CD4-positive, alpha-beta T cell treated with Interferon alpha-2 for 1 hour (primary cell): ENCODE measurements around the gene SPIRE1.
"Not testable (repeated sequence)": the region's sequence is repeated elsewhere in the genome, so short reads cannot be mapped to it uniquely, and the experiment has no call there.

ENCODE experiments used
- DNase-seq, 2 donors: peaks; one replicate each; pipeline ENCODE4 v3.0.0-alpha.2; 2020 to 2022

SPIRE1 gene

GRCh38 chr18:12645751-12646203 is 12.1 kb downstream of the SPIRE1 start:
- DNase-seq: no peak

DNA sequence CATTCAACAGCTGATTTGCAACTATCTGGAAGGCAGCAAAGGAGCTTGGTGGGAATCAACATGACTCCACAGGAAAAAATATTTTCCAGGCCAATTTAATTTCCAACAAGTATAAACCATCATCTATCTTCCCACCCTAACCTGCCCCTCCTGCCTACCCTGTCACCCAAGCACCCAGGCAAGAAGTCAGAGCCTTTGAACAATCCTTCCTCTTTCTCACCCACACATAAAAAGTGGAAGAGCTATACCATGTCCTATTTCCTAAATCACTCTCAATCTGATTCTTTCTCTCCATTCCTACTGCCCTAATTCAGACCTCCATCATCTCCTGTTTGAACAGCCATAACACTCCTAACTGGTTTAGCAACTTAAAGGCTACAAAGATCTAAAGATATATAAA is 12.7 kb downstream of the SPIRE1 start:
- no peak for DNase-seq

- not testable (repeated sequence) for DNase-seq
Observed at GRCh38 chr18:12643756-12644155, 14.2 kb downstream of the SPIRE1 start.

DNA sequence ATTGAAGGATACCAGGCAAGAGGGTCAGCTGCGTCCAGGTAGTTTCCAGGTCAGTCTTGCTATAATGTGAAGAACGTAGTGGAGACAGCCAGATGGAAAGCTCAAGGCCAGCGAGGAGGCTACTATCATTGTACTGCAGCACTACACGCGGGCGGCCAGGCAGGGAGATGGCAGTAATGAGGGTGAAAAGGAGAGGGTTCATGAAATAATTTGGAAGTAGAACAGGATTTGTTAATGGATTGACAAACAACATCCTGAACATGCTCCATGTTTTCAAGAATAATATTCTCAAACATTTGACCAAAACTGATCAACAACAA is 17.1 kb downstream of the SPIRE1 start:
- no peak for DNase-seq

- no peak for DNase-seq
Observed at GRCh38 chr18:12639990-12640880, 17.7 kb downstream of the SPIRE1 start.

GRCh38 chr18:12638644-12639124 is 19.2 kb downstream of the SPIRE1 start:
- DNase-seq: no peak

DNA sequence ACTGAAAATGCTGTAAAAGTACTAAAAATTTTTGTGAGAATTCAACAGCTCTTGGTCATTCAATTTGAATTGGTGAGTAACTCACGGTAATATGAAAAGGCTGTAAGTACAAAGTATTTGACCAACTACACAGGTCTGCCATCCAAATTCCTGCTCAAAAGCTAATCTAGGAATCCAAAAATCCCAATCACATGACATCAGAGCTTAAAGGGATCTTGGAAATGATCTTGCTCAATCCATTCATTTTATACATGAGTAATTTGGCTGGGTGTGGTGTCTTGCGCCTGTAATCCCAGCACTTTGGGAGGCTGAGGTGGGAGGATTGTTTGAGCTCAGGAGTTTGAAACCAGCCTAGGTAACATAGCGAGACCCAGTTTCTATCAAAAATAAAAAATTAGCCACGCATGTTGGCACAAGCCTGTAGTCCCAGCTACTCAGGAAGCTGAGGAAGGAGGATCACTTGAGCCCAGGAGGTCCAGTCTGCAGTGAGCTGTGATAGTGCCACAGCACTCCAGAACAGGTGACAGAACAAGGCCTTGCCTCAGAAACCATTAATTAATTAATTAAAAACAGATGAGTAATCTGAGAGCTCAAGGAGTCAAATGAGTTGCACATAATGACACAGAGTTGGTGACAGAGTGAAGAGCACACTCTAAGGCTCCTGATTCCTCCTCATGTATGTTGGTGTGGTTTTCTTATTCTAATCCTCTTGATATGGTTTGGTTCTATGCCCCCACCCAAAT is 19.8 kb downstream of the SPIRE1 start:
- DNase-seq: no peak

DNA sequence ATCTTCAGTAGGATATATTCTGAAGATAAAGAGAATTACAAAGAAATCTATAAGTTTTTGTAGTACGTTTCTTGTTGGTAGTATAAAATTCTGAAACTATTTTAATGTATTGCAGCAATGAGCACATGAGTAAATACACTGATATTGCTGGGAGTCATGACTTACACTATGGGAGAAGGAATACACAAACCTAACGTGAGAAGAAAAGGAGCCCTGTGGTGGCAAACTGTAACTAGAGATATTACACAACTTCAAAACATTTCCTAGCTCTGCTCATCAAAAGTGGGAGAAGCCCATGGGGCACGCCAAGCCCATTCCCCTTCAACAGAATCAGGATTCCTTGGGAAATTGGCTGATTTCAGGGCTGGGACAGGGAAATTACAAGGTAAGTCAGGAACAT is 20.5 kb downstream of the SPIRE1 start:
- DNase-seq: no peak

GRCh38 chr18:12631831-12632477 is 26.0 kb downstream of the SPIRE1 start:
- no peak for DNase-seq

GRCh38 chr18:12630136-12630535 is 27.8 kb downstream of the SPIRE1 start:
- DNase-seq: no peak

DNA sequence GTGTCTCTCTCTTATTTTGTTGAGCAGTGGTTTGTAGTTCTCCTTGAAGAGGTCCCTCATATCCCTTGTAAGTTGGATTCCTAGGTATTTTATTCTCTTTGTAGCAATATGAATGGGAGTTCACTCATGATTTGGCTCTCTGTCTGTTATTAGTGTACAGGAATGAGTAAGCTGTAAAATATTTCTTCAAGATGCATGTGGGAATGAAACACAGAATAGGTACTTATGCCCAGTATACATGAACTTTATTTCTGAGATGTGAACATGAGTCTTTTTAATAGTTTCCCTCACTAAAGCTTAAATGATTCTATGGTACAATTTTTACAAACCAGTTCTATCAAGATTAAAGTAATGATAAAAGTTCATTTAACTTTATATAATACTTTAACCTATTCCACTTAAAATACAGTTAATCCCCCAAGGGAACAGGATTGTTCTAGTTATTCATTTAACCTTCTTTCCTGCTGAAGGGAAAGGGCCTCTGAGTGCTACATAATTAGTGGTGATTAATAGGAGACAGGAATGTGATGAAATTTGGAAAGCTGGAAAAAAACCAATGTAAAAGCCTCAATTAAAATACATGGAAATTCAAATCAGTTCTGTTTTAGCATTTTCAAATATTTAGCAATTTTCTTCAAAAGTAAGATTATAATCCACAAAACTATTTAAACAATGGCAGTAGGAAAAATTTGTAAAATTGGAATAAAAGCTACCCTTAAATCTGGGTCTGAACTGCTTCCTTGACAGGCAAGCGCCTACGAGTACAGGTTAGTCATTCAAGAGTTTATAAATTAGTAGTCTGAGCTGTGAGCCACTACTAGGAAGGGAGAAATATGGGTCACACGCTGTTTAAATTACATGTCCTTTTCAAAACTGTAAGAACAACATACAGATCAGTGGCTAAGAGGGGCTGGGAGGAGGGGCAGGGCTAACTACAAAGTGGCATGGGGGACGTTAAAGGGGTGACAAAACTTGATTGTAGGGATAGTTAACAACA is 28.9 kb downstream of the SPIRE1 start:
- DNase-seq: no peak

GRCh38 chr18:12627199-12627598 is 30.7 kb downstream of the SPIRE1 start:
- DNase-seq: not testable (repeated sequence)

DNA sequence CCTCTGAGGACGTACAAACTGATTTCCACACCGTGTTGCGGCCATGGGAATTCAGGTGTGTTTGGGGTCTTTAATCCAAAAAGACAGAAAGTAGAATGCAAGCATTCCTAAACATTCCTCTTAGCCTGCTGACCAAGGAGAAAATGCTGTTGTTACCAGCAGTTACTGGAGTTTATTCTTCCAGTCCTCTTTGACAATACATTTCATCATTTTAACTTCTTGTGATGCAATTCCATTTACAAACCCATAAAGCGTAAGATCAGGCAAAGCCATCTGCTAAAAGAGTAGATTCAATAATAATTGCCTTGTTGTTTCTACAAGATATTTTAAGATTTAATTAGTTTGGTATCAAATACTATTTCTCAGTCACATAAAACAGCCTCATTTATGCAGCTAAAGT is 32.7 kb downstream of the SPIRE1 start:
- no peak for DNase-seq

DNA sequence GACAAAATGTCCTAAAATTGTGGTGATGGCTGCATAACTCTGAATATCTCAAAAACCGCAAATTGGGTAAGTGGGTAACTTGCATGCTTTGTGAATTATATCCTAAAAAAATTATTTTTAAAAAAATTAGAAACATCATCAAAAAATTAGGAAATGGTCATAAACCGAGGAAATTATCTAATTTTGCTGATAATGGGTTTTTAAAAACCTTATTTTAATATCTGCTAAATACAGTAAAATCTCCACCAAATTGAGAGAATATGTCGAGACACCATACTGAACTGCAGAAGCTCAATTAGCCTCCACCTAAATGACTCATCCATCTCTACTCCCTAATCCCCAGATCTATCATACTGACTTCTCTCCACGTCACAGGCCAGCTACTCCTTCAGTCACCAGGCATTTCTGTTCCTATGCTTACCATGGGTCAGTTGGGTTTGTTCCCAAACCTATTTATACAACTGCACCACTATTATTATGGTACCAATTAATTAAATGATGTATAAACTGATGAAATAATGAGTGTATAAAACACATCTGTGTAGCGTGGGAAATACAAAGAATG is 36.1 kb downstream of the SPIRE1 start:
- no peak for DNase-seq

DNA sequence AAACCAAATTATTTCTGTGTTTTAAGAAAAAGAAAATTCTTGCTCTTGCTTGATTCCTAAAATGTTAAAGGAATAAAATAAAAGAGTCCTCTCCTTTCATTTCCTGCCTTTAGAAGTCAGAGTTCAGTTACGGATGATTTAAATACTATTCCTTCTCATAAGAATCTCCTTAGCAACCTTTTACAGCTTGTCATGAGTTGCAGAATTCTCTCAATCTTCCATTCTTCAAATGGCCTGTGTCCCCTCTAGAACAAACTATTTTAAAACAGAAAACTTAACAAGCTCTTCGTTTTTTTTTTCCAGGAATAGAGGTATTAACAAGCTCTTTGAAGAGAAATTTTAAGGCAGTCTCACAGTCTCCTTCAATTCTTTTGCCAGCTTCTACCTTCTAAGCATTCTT is 42.2 kb downstream of the SPIRE1 start:
- DNase-seq: no peak

- no peak for DNase-seq
Observed at GRCh38 chr18:12608301-12608700, 49.6 kb downstream of the SPIRE1 start.

GRCh38 chr18:12606592-12607315 is 51.2 kb downstream of the SPIRE1 start:
- no peak for DNase-seq

- no peak for DNase-seq
Observed at GRCh38 chr18:12604445-12605007, 53.4 kb downstream of the SPIRE1 start.

DNA sequence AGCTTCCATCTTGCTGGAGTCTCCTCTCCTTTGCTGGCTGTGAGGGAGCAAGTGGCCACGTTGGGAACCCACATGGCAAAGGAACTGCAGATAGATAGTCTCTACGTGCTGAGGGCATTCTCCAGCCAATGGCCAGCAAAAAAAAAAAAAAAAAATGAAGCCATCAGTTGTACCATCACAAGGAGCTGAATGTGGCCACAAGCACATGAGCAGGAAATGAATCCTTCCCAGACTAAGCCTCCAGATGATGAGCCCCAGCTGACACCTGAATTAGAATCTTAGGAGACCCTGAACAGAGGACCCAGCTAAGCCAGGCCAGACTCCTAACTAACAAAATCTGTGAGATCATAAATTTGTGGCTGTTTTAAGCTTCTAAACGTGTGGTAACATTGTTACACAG is 57.9 kb downstream of the SPIRE1 start:
- DNase-seq: no peak

GRCh38 chr18:12599543-12599942 is 58.4 kb downstream of the SPIRE1 start:
- DNase-seq: no peak
